Uterus (tissue), 2 donors: ENCODE data around the gene EFNA1.

Experiments used
- POLR2A ChIP-seq, 2 donors: fragments of 450-650 bp; IDR thresholded peaks; one replicate each; pipeline ENCODE4 v1.6.1; 2016; ENCODE audit warnings: antibody characterized with exemption in 2 of 2, mild to moderate bottlenecking in 1 of 2, moderate library complexity in 1 of 2
- TF ChIP-seq, protein P1 (sequence below), 4 experiments: fragments of 200-600 bp in 2 of 4; fragments of 450-650 bp in 2 of 4; sonication (generic) in 2 of 4; IDR thresholded peaks; one replicate each; pipeline ENCODE4 v1.5.1; 2016 to 2019; ENCODE audit warnings: antibody characterized with exemption in 4 of 4, mild to moderate bottlenecking in 2 of 4, moderate library complexity in 1 of 4

DNA sequence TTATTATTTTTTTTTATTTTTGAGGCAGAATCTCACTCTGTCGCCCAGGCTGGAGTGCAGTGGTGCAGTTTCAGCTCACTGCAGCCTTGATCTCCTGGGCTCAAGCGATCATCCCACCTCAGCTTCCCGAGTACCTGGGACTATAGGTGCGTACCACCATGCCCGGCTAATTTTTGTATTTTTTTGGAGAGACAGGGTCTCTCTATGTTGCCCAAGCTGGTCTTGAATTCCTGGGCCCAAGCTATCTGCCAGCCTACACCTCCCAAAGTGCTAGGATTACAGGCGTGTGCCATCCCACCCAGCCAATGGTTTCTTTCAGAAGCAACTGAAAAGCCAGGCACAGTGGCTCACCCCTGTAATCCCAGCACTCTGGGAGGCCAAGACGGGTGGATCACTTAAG is 43.1 kb downstream of the EFNA1 start:
- TF ChIP-seq, protein P1, sequence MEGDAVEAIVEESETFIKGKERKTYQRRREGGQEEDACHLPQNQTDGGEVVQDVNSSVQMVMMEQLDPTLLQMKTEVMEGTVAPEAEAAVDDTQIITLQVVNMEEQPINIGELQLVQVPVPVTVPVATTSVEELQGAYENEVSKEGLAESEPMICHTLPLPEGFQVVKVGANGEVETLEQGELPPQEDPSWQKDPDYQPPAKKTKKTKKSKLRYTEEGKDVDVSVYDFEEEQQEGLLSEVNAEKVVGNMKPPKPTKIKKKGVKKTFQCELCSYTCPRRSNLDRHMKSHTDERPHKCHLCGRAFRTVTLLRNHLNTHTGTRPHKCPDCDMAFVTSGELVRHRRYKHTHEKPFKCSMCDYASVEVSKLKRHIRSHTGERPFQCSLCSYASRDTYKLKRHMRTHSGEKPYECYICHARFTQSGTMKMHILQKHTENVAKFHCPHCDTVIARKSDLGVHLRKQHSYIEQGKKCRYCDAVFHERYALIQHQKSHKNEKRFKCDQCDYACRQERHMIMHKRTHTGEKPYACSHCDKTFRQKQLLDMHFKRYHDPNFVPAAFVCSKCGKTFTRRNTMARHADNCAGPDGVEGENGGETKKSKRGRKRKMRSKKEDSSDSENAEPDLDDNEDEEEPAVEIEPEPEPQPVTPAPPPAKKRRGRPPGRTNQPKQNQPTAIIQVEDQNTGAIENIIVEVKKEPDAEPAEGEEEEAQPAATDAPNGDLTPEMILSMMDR (IDR thresholded peaks at IDR 0.05), result no peak
- TF ChIP-seq POLR2A (IDR thresholded peaks at IDR 0.05), result no peak
